ENCODE measurements around the gene KCTD1.

GRCh38 chr18:26471027-26471426, 77.3 kb downstream of the KCTD1 start:
- TF ChIP-seq EZH2 (IDR thresholded peaks at IDR 0.05; ENCODE audit: borderline replicate concordance, control insufficient read depth, low read depth, low read length) (no peak), CTCF (IDR thresholded peaks at IDR 0.05 in 2 of 3, conservative IDR thresholded peaks at IDR 0.05 in 1 of 3; ENCODE audit: control insufficient read depth in 2 of 3, extremely low read depth in 1 of 3, insufficient read depth in 1 of 3, low read depth in 3 of 3, low read length in 3 of 3) (no peak), ZNF207 (IDR thresholded peaks at IDR 0.05; ENCODE audit: borderline replicate concordance) (no peak), POLR2A (IDR thresholded peaks at IDR 0.05; ENCODE audit: low read depth, low read length) (no peak), PBX3 (IDR thresholded peaks at IDR 0.05; ENCODE audit: insufficient replicate concordance, low read depth, low read length) (no peak), BRCA1 (IDR thresholded peaks at IDR 0.05; ENCODE audit: low read depth, low read length) (no peak), USF1 (IDR thresholded peaks at IDR 0.05; ENCODE audit: borderline replicate concordance, extremely low read length, insufficient read depth, low read depth, low read length) (no peak), MXI1 (IDR thresholded peaks at IDR 0.05; ENCODE audit: low read depth, low read length) (no peak), JUND (IDR thresholded peaks at IDR 0.05; ENCODE audit: low read depth, low read length) (no peak)
